GM19455 (cell line): ENCODE results near the gene PRDM10.
"Not testable (repeated sequence)": the region's sequence is repeated elsewhere in the genome, so short reads cannot be mapped to it uniquely, and the experiment has no call there.

Experiments
- ATAC-seq: cut with Tn5 transposase; IDR thresholded peaks from one replicate; pipeline ENCODE4 v1.9.1; 2021; ENCODE audit not compliant: unreplicated experiment

PRDM10 gene

DNA sequence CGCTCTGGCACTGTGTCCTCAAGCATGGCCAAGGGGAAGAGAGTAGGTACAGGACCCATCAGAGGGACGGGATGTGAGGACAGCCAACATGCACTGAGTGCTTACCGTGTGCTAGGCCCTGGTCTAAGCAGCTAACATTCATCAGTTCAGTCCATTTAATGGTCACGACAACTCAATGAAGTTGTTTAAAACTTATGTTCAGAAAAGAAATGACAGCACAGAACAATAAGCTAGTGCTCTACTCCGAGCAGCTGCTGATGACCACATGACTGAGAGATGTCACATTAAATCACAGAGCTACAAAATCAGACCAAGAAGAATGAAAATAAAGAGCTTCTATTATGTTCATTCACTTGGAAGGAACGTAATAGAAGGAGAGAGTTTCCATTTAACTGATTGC is 26.3 kb downstream of the PRDM10 start:
- no peak for ATAC-seq

DNA sequence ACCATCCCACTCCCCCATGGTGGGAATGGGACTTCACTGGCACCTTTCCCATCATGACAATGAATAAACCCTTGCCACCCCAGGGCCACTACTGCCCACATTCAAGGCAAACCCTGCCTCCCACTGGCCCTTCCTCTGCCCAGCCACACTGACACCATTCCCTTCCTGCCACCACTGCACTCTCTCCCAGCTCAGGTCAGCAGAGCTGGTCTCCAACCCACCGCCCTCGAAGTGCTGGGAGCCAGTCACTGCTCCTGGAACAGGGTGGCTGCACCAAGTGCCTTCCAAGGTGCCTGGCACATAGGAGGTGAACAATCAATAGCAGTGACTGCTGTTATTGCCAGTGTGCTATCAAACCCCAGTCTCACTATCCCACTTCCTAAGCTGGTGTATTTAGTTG is 27.1 kb downstream of the PRDM10 start:
- no peak for ATAC-seq

DNA sequence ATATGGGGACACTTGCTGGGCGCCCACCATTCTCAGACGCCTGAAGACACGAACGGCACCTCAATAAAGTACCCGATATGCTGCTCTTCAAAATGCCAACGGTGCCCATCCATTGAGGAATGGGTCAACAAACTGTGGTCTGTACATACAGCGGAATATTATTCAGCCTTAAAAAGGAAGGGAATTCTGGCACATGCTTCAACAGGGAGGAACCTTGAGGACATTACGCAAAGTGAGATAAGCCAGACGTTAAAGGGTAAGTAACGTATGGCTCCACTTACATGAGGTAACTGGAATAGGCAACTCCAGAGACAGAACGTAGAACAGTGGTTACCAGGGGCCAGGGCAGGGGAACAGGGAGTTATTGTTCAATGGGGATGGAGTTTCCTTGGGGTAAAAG is 28.0 kb downstream of the PRDM10 start:
- no peak for ATAC-seq

DNA sequence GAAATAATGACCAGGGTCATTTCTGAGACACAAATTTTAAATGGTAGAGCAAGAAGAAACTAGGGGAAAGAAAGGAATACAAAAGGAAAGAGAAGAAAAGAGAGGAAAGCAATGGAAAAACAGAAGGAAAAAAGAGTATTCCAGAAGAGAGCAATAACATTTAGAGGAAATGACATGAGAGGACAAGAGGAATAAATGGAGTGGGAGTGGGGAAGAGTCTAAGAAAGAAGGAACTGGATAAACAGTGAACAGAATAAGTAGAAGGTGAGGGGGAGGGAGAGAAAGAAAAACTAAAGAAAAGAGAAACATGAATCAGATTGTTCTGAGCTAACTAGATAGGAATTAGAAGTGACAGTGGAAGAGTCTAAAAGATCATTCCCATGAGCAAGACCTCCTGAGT is 28.4 kb downstream of the PRDM10 start:
- no peak for ATAC-seq

DNA sequence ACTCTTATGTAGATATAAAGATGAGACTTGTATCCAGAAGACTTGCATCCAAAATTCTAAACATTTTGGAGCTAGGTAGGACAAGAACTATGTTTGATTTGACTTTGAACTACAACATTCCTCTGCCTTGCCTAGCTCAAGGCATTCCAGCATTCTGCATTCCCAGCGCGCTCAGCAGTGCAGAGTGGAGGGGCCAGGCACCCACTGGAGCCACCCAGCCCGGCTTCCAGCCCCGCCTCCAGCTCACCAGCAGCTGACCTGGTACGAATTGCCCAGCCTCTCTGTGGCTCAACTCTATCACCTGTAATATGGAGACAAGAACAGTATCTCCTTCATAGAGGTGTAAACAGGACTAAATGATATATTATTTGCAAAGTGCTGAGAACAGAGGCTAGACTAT is 28.8 kb downstream of the PRDM10 start:
- ATAC-seq: no peak

DNA sequence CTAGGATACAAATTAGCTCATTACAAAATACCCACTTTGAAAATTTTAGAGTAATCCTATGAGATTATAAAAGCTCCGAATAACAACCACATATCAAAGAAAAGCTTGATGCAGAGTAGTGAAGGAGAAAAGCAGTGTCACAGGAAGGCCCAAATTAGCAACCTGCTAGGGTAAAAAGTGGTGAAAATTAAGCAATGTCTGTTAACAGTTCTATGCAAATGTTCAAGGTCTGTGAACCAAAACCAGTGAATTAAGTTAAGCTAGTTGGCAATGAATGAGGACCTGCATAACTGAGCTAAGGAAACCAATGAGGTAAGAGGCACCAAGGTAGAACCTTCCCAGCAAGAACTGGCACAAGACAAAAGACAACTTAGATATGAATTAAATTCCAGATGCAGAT is 29.6 kb downstream of the PRDM10 start:
- peak; percentile 84 for ATAC-seq

DNA sequence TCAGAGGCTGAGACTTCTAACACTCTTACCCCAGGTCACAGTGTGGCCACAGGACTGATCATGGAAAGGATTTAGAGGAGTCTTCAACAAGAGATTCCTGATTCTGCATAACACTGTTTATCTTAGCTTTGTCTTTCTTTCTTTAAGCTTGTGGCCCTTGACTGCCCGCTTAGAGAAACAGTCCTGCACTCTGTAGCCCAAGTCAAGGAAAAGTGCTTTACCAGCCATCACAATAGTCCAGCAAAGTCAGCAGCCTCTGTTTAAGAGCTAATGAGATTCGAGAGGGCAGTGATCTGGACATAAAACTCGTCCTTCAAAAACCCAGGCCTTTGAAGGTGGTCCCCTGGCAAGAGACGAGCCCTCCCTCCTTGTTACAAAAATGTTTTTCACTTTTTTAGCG is 30.0 kb downstream of the PRDM10 start:
- no peak for ATAC-seq

DNA sequence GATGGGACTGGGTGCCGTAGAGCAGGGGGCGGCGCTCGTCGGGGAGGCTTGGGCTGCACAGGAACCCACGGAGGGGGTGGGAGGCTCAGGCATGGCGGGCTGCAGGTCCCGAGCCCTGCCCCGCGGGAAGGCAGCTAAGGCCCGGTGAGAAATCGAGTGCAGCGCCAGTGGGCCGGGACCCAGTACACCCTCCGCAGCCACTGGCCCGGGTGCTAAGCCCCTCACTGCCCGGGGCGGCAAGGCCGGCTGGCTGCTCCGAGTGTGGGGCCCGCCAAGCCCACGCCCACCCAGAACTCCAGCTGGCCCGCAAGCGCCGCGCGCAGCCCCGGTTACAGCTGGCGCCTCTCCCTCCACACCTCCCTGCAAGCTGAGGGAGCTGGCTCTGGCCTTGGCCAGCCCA is 30.8 kb downstream of the PRDM10 start:
- not testable (repeated sequence) for ATAC-seq

DNA sequence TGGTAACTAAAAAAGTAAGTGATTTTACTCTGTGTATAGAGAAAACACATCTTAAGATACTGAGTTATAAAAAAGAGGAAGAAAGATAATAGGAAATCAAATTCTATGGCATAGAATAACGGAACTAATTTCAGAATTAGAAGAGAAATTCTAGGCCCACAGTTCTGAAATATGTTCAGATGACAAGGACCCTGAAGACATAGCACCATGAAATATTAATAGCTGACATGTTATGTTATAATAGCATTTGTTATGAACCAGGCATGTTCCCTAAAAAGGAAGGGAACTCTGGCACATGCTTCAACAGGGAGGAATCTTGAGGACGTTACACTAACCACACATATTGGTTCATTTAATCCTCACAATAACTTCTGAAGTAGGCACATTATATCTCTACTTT is 32.7 kb downstream of the PRDM10 start:
- ATAC-seq: no peak

DNA sequence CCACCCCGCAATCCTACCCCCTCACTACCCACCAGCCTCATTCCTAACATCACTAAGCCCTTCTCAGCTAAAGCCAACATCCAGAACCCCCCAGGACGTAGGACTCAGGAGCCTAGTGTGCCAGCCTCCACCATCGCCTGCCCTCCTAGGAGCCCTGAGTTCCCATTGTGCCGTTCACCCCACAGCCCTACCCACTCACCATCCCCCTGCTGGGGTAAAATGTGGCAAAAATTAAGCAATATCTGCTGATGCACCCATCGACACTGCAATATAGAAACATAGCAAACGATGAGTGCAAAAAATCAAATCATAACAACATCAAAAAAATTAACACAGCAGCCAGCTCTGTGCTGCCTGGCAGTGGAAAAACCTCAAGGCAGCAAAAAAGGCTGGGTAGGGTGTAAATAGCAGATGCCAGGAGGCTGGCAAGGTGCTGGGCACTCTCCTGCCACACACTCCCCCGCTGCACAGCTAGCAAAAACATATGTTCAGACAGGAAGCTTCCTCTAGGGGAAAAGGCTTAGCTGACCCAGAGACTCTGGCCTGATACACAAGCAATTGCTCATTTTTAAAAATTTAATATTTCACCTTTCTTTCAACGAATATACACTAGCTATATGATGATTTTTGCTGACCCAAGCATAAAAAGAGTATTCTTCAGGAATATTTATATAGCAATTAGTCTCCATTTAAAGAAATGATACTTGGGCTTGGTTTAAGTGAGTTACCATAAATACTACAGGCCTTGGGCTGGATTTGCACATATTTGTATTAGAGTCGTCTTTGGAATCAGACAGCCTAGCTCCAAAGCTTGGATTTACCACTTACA is 33.8 kb downstream of the PRDM10 start:
- ATAC-seq: no peak

DNA sequence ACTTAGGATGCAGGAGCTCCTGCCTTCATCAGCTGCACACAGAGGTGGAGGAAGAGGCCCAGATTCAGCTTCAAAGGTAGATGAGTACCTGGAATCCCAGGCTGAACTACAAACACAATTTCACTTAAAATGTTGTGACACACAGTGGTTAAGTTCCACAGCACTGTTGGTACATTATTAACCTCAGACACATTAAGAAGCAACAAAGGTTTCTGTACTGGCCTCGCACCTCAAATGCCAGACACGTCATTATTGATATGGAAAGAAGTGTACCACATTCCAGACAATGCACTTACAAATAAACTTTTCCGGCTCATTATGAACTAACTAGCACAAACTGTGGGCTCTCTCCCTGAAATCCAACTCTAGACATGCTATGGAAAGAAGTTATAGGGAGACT is 34.6 kb downstream of the PRDM10 start:
- no peak for ATAC-seq

DNA sequence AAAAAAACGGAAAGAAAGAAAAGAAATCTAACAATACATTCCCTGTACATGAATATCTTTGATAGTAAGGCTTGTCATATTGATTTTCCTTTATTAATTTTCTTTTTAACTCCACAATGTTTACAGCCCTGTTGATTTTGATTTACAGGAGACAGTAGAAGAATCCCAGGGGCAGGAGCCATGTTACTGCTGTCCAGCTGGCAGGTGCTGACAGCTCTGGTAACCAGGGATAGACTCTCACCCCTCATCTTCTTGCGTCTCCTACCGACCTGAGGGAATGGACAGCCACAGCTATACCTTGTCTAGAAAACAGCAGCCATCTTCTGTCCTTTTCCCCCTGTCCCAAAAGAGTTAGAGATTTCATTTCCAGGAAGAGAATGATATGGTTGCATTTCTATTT is 37.4 kb downstream of the PRDM10 start:
- ATAC-seq: no peak

DNA sequence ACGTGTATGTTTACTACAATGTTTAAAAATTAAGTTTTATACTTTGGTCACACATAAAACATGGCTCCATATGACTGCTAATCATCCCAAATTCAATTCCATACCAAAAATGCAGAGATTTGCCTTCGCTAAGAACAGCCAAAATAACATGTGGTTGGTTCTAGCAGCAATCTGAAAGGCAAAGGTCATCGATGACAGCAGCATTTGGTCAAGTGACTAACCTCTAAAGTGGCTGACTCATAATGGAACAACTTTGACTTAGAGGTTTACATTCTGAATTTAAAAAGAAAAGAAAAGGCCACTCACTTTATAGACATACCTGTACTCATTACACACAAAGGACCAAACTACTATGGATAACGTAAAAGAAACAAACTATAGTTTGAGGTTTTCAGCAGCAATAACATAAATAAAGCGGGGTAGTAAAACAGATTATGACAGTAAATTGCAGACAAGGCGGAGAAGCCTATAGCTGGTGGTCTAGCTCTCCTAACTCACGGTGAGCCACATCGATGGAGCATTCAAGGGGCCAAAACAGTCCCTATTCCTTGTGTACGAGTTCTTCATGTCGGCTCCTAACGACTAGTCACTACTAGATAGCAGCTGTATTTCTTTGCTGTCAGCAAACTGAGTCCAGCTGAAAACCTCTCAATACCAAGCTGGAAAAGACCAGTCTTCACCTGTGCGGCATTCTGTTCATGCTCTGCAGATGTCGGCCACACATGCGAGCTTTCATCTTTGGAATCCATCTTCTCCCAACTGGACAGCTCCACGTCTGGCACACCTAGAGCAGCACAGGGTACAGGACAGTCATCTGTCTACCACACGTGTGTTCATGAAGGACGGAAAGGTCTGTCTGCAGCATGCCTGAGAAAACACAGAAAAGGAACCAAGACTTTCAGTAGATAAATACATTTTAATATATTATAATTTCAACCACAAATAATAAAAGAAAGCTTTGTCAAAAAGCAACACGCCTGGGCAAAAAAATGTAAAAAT is 42.1 kb downstream of the PRDM10 start:
- peak; percentile 93 for ATAC-seq

DNA sequence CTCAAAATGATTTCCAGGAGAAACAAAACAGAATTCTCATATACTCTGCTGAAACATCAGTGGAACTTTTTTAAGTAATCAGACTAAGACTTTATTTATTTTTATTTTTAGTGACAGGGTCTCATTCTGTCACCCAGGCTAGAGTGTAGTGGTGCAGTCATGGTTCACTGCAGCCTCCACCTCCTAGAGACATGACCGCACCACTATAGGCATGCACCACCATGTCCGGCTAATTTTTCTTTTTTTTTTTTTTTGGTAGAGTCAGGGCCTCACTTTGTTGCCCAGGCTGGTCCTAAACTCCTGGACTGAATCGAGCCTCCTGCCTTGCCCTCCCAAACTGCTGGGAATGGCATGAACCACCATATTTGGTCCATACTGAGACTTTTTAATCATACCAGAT is 42.9 kb downstream of the PRDM10 start:
- ATAC-seq: no peak

DNA sequence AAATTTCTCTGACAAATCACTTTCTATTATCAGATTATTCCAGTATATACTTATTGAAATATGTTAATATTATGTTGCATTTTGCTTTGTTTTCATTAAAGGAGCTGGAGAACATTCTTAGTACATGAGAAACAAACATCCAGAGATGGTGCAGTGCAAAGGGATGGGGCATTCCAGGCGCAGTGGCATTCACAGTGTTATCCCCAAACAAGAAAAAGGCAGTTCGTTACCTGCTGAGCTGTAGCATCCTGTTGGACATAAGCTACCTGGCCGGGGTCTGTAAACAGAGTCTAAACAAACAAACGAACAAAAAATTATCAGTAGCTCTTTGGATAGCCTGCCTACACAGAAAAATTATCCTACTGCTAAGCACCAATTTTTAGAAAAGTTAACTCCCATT is 47.4 kb downstream of the PRDM10 start:
- ATAC-seq: no peak

DNA sequence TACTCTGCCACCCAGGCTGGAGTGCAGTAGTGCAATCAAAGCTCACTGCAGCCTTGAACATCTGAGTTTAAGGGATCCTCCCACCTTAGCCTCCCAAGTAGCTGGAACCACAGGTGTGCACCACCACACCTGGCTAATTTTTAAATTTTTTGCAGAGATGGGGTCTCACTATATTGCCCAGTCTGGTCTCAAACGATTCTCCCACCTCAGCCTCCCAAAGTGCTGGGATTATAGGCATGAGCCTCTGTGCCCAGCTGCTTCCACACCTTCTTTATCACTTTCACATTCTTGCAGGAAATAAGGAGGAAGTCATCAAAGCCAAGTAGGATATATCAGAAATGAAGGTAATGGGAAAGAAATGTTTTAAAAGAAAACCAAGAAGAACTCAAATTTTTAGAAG is 47.9 kb downstream of the PRDM10 start:
- not testable (repeated sequence) for ATAC-seq

DNA sequence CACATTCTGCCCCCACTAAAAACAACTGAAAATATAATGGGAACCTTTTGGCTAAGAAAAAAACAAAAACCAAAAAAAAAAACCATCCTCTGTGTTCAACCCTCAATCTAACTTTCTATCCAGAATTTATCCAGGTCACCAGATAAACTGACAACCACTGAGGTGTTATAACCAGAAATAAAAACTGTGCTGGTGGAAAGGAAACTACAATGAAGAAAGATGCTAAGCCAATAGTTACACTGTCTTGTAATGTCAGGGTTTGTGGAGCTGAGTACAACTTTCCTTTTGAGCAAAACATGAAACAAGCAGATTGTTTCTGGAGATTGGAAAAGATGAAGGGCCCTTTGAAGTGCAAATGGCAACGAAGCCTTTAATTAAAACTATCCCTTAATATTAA is 50.8 kb downstream of the PRDM10 start:
- ATAC-seq: no peak

DNA sequence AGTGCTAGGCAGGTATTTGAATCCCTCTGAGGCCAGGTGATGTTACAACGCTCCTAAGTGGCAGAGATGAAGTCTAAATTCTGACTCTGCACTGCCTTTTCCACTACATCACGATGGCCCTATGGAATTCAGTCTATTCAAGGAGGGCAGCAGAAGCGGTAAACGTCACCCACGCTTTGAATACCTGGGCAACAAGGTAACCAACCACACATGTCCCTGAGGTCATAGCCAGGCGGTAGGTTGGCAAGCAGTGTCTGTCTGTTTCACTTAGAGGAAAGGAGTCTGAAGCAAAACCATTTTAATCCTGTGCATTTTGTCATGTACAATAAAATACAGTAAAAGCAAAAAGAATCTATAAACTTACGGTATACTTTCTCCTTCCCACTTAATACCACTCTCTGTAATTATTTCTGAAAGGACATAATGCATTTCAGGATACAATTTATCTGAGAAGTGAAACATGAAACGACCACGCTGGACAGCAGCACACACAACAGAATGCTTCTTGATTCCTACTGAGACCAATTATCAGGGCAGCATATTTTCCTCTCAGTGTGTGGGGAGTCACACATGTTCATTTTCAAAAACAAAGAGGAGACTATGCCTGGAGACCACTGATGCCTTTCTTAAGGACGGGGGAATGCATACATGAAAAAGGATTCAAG is 51.3 kb downstream of the PRDM10 start:
- ATAC-seq: no peak

DNA sequence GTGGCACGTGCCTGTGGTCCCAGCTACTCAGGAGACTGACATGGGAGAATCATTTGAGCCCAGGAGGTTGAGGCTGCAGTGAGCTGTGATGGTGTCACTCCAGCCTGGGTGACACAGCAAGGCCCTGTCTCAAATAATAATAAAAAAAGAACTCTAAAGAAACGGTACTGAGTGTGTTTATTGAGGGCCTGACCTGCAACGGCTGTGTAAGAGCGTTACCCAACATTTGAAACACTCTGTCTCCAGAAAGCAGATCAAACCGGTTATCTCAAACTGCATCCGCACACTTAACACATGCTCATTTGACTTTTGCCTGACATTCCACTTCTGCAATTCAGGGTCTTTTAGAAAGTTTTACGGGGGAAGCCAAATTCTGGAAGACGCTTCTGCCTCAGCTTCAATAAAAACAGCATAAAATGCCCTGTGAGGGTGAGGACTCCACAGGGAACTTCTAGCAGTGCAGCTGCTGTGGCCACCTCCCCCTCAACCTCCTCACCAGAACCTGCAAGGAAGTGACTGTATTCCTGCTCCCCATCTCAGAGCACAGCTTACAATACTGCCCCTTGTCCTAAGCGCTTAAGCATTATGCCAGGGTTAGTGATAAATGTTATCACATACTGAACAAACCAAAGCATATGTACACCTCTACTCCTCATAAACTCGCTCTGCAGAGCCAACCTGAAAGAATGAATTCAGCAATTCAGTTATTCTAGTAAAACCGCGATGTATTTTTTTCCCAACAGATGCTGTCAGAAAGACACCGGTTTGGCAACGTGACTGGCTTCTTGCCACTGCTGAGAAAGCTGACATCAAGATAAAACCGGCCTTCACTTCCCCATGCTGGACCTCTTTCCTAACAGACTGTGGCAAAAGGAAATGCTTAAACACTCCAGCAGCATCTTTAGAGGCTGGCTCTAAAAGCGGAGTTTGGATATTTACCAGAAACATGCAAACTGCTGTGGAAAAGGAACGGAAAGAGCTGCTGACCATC is 52.2 kb downstream of the PRDM10 start:
- ATAC-seq: no peak

DNA sequence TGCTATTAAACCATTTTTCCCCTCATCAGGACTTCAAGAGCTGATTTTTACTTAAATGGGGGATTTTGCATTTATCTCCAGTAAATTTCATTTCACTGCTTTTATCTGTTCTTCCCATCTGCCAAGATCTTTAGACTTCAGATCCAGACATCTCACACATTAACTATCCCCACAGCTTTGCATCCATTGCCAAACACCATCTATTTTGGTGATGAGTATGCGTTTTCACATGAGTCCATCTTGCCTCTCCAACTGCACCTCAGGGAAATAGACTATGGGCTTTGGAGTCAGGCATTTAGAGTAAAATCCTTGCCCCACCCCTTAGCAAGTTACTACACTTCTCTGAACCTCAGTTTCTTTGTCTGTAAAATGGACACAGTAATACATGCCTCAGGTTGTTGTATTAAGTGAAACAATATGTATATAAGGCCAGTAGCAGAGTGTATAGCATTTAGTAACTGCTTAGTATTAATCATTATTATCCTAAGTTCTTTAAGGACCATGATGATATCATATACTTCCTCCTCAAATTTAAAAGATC is 53.6 kb downstream of the PRDM10 start:
- no peak for ATAC-seq
